NCI-H82 treated with DMSO at 0.1 percent for 48 hours (cell line): ENCODE results near the gene SH3RF3.

Experiments
- DNase-seq: peaks from one replicate; lab custom pipeline; 2025; ENCODE audit not compliant: unreplicated experiment; lab: John Stamatoyannopoulos, UW

SH3RF3 gene

DNA sequence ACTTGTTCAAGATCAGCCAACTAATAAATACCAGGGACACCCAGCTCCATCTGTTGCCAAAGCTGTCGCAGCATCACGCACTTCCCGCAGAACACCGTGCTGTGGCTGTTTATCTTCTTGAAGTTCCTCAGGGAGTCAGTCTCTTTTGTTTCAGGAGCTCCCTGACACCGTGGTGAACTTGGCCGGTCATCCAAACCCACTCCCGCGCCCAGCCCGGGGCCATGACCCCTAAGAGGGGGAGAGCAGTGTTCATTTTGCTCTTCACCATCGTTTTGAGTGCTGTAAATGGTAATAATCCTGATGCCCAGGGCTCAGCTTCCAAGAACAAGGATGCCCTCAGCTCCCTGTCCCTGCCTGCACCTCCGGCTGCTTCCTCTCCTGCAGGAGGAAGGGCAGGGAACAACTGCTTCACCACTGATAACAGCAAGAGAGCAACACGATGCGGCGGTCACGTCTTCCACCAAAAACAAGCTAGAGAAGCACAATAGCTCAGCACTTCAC lies 353.4 kb downstream of the SH3RF3 start:
- DNase-seq = no peak

- no peak for DNase-seq
These were observed 357.9 kb downstream of the SH3RF3 start for GRCh38 chr2:109486711-109487535.

- DNase-seq = no peak
These were observed 358.5 kb downstream of the SH3RF3 start for GRCh38 chr2:109487536-109487869.

GRCh38 chr2:109487871-109488655 lies 359.1 kb downstream of the SH3RF3 start:
- no peak for DNase-seq

DNA sequence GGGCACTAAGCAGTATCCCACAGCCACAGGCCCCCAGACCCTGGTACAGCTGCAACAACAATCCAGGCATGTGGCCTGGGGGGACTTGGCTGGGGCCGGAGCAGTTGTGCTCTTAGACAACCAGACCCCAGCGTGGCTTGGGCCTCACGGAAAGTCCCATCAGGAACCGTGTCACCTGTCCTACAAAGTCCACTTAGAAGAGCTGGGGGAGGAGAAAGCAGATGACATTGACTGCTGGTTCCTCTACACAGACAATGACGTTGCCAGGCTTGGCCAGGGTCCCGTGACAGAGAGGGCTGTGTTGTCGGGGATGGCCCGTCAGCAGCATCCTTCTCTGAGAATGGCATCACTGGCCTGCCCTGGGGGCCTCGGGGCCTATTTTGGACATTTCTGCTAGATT lies 360.3 kb downstream of the SH3RF3 start:
- no peak for DNase-seq

- DNase-seq = no peak
These were observed 364.4 kb downstream of the SH3RF3 start for GRCh38 chr2:109493176-109493935.

DNA sequence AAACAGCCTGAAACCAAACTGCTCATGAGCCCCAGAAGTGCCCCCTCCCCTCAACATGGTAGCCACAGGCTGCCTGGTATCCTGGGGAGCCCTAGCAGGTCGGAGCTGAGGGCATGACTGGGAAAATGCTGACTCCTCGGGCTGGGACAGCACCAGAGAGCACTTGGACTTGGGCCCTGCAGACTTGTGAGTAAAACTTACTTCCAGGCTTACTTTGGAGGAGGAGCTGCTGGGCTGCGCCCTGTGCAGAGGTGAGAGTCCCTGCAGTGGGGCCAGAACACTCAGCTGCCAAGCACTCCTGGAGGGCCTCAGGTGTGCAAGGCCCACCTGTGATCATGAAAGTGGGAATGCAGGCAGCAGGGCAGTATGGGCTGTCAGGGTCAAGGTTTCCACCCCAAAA lies 365.3 kb downstream of the SH3RF3 start:
- no peak for DNase-seq

DNA sequence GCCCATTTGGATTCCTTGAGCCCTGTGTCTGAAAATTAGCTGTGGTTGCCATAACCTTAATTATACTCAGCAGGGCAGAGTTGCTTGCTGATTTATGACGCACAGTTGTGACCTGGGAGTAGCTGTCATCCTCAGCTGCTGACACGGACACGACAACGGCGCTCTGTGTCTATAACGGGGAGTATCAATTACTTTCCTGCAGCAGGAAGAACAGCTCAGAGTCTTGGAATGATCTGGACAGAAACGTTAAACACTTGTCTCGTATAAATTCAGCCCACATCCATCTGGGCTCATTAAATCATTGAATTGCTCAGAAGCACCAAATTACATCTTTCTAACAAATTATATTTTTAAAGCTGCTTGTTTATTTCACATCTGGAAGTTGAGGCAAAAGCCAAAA lies 368.5 kb downstream of the SH3RF3 start:
- no peak for DNase-seq

DNA sequence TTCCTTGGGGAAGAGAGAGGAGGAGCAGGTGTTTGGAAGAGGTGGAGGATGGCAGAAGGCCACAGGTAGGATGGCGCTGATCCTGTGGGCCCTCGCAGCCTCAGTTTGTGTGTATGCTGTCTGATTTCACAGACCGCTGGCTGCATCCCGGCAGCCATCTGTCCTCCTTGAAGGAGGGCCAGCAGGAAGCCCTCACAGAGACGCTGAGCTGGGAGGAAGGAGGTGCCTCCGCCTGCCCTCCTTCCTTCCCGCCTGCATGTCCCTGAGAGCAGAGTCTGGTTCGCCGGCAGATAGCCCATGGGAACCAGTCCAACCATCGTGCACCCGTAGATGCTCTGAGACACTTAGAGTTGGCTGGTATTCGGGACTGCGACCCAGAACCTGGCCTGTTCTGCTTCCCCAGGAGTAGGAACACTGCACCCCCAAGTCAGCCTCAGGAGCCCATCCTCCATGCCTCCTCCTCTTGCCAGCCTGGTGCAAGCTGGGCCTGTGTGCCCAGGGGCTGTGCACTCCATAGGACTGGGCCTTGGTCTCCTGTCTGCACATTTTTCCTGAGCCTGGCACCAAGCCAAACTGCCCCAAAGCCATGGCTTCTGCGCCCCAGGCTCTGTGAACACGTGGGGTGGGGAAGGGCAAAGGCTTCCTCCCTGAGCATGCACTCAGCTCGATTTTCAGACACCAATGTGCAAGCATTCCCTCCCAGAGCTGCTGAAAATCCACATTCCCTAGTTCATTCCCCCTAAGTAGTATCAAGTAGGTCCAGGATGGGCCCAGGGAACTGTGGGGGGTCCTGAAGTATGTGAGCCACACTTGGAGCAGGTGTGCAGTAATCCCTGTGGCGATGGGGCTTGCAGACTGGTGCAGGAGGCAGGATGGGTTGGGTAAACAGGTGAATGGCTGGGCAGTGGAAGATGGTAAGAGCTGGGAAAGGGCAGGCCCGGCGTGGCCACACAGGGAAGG lies 369.2 kb downstream of the SH3RF3 start:
- no peak for DNase-seq

DNA sequence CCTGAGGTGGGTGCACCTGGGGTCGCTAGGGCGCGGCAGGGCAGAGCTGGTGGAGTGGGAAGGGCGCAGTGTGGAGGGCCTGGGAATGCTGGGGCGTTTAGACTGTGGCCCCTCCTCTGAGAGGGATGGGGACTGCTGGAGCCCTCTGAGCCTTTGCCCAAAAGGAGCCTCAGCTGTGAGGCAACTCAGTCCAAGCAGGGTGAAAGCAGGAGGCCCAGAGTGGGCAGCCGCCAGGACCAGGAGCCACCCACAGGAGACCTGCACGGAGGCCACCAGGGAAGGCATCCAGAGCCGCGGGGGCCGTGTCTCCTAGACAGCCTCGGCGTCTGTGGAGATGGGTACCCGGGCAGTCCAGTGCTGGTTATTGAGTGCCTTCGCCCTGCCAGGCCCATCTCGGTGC lies 369.9 kb downstream of the SH3RF3 start:
- no peak for DNase-seq

GRCh38 chr2:109499566-109499965 lies 370.6 kb downstream of the SH3RF3 start:
- no peak for DNase-seq

DNA sequence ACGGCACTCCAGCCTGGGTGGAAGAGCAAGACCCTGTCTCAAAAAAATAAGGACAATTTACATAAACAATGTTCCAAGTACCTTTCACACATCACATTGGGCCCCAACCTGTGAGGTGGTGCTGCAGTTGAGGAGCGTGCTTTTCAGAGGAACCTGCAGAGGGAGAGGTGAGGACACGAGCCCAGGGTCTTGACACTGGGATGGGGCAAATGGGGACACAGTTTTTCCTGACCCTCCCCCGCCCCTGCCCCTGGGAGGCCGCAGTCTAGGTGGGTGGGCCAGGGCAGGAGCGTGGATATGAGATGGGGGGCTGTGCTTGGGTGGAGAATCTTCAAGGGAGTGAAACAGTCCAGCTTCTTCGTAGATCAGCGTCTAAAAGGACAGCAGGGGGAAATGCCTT lies 371.9 kb downstream of the SH3RF3 start:
- no peak for DNase-seq

DNA sequence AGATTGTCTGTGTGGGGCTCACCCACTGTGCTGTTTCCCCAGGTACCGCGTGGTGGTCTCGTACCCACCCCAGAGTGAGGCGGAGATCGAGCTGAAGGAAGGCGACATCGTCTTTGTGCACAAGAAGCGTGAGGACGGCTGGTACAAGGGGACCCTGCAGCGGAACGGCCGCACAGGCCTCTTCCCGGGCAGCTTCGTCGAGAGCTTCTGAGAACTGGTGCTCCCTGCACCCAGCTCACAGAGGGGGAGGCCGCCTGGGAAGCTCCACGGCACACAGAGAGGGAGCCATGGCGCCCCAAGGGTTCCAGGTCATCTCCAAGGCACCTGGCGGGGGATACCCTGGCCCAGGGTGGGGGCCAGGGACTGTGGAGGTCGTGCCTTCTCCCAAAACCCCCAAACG lies 372.5 kb downstream of the SH3RF3 start:
- DNase-seq = no peak

- no peak for DNase-seq
These were observed 374.2 kb downstream of the SH3RF3 start for GRCh38 chr2:109503191-109503590.

DNA sequence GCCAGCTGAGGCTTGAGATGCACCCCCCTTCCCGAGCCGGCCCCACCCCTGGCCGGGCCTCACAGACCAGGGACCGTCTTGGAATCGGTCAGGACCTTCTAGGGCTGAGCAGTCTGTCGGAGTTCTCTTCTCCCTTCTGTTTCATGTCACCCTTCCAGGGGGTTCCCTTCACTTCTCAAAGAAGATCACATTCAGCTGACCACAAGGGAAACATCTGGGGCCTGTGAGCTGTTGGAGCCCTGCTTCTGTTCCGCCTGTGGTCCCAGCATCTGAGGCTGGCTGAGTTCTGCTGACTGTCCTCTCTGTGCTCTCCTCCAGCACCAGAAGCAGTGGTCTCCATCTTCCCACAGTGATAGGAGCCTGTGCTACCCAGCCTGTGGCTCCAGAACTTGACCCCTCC lies 378.2 kb downstream of the SH3RF3 start:
- DNase-seq = no peak

- DNase-seq = no peak
These were observed 378.8 kb downstream of the SH3RF3 start for GRCh38 chr2:109507828-109508227.

DNA sequence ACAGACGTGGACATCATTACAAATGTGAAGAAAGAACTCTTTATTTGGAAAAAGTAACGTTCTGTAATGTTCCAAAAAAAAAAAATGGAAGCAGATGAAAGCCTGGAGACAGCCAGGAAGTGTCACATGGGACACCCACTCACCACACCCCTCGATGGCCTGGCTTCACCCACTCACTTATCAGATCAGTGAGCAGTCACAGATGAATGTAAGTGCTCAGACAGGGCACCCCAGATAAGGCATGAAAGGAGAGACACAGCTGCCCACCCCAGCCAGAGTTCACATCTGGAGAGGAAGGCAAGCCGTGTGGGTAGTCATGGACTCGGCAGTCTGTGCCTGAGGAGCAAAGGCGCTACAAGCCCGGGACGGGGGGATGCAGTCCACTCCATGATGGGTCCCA lies 379.6 kb downstream of the SH3RF3 start:
- DNase-seq = no peak

DNA sequence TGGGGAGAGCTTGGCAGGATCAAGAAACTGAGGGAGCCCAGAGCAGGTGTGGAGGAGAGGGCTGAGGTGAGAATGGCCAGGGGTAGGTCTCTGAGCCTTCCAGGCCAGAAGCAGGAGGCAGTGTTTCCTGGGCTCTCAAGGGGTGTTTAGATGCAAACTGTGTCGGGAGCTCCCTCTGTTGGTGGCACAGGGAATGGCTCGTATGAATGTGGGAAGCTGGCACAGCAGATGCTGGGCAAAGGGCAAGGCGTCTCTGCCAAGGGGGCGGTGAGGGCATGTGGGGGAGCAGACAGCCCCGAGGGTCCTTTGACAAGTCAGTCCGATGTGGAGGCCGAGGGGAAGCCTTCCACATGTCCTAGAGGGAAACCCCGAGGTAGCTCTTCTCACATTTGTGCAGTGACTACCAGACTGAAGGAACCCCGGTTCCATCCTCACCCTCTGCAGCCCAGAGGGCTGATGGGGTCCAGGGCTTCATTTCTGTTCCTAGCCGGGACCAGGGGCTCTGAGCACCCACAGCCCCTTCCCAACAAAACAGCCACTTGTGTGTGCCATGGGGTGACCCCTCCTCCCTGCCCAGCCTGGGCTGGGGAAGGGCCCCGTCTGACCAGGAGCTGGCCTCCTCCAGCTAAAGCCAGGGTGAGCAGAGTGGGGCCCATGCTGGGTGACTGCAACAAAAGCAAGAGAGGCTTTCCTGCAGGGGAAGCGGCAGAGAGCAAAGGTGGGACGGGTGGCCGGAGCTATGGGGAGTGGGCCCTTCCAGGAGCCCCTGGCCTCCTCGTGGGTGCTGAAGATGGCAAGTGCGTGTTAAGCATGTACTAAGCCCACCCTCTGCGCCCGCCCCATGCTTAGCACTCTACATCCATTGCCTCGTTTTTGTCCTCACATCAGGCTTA lies 381.4 kb downstream of the SH3RF3 start:
- peak; percentile 29 for DNase-seq

- DNase-seq = no peak
These were observed 382.2 kb downstream of the SH3RF3 start for GRCh38 chr2:109511168-109511567.
